Thymus (tissue), 11 donors: ENCODE results near the gene KRTAP5-1. TPM values are rescaled to one million over a fixed set of nuclear protein-coding genes. Genes with fewer than 3 reads are reported as not detected.

ENCODE experiments used
- DNase-seq, 9 donors: peaks; one replicate each; pipeline ENCODE4 v3.0.0-alpha.2; 2013; ENCODE audit warnings: low spot score in 9 of 9, low read depth in 6 of 9, missing footprints in 1 of 9
- H3K27ac ChIP-seq, 2 donors: one replicate each; pipeline ENCODE4 v1.5.1; 2013; ENCODE audit warnings: control low read depth in 1 of 2, low read depth in 1 of 2, low read length in 1 of 2, mild to moderate bottlenecking in 1 of 2, moderate library complexity in 1 of 2
- H3K27me3 ChIP-seq, 2 donors: one replicate each; pipeline ENCODE4 v1.5.1; 2013; ENCODE audit warnings: low read length in 1 of 2; ENCODE audit not compliant: control insufficient read depth in 2 of 2, insufficient read depth in 1 of 2
- H3K36me3 ChIP-seq, 2 donors: one replicate each; pipeline ENCODE4 v1.5.1; 2013; ENCODE audit warnings: low read length in 1 of 2, mild to moderate bottlenecking in 1 of 2, moderate library complexity in 1 of 2; ENCODE audit not compliant: control insufficient read depth in 2 of 2, insufficient read depth in 2 of 2
- H3K4me1 ChIP-seq, 2 donors: one replicate each; pipeline ENCODE4 v1.5.1; 2013; ENCODE audit warnings: low read length in 2 of 2; ENCODE audit not compliant: control insufficient read depth in 2 of 2, insufficient read depth in 2 of 2
- H3K4me3 ChIP-seq, 2 donors: one replicate each; pipeline ENCODE4 v1.5.1; 2013; ENCODE audit warnings: low read length in 2 of 2, control low read depth in 1 of 2, mild to moderate bottlenecking in 1 of 2
- H3K9me3 ChIP-seq, 2 donors: one replicate each; pipeline ENCODE4 v1.5.1; 2013; ENCODE audit warnings: low read length in 1 of 2, mild to moderate bottlenecking in 1 of 2; ENCODE audit not compliant: control insufficient read depth in 2 of 2, insufficient read depth in 1 of 2
- WGBS: extraction: QIAGEN DNeasy Blood & Tissue Kit; methylation state at CpG from one replicate; pipeline ENCODE4 v1.1.7; 2013; 5-methylcytosine and 5-hydroxymethylcytosine counted together
- polyA plus RNA-seq: library from polyadenylated mRNA; stranded (reverse); fragments of 200-250 nt; gene quantifications from one replicate; pipeline ENCODE4 v1.2.3, GENCODE V29; 2013
- total RNA-seq: library from RNA; stranded (reverse); fragments of 120-200 nt; gene quantifications from one replicate; pipeline ENCODE4 v1.2.4, GENCODE V29; 2013
- donor health status: healthy.

Gene KRTAP5-1
- total and polyA plus RNA-seq, 2 donors, result not detected

GRCh38 chr11:1560002-1560648, 25.0 kb downstream of the KRTAP5-1 start:
- peaks cover 35 to 78% of the 10 kb centered on the region in 2 donors for H3K27me3 ChIP-seq
- no peak for DNase-seq
- H3K4me1 ChIP-seq, result no peaks in the 10 kb centered on the region
- 86% methylated on average over 15 of the region's 15 CpGs for WGBS
- no peaks in the 10 kb centered on the region for H3K9me3 ChIP-seq
- H3K36me3 ChIP-seq, result no peaks in the 10 kb centered on the region
- H3K27ac ChIP-seq, result no peak overlapping the region
- no peak overlapping the region for H3K4me3 ChIP-seq

GRCh38 chr11:1559111-1559951, 25.8 kb downstream of the KRTAP5-1 start:
- Histone ChIP-seq H3K4me1 (no peaks in the 10 kb centered on the region), H3K27me3 (peaks cover 38 to 78% of the 10 kb centered on the region in 2 donors), H3K9me3 (no peaks in the 10 kb centered on the region), H3K36me3 (no peaks in the 10 kb centered on the region), H3K27ac (no peak overlapping the region), H3K4me3 (no peak overlapping the region)
- no peak for DNase-seq
- 66% methylated on average over 29 of the region's 29 CpGs for WGBS

GRCh38 chr11:1558775-1559110, 26.3 kb downstream of the KRTAP5-1 start:
- Histone ChIP-seq H3K4me3 (no peak overlapping the region), H3K27me3 (peaks cover 38 to 78% of the 10 kb centered on the region in 2 donors), H3K4me1 (no peaks in the 10 kb centered on the region), H3K27ac (no peak overlapping the region), H3K36me3 (no peaks in the 10 kb centered on the region), H3K9me3 (no peaks in the 10 kb centered on the region)
- 77% methylated on average over 12 of the region's 12 CpGs for WGBS
- DNase-seq, result no peak

- H3K27me3 ChIP-seq, result peaks cover 38 to 80% of the 10 kb centered on the region in 2 donors
- no peaks in the 10 kb centered on the region for H3K9me3 ChIP-seq
- H3K27ac ChIP-seq, result no peak overlapping the region
- no peaks in the 10 kb centered on the region for H3K36me3 ChIP-seq
- H3K4me3 ChIP-seq, result no peak overlapping the region
- WGBS, result 70% methylated on average over 29 of the region's 29 CpGs
- DNase-seq, result no peak
- no peaks in the 10 kb centered on the region for H3K4me1 ChIP-seq
These were observed 26.9 kb downstream of the KRTAP5-1 start for GRCh38 chr11:1557904-1558774.

GRCh38 chr11:1557051-1557884, 27.8 kb downstream of the KRTAP5-1 start:
- Histone ChIP-seq H3K27ac (no peak overlapping the region), H3K36me3 (no peaks in the 10 kb centered on the region), H3K4me3 (no peak overlapping the region), H3K9me3 (peaks cover 0 to 1% of the 10 kb centered on the region in 2 donors), H3K27me3 (peaks cover 38 to 82% of the 10 kb centered on the region in 2 donors), H3K4me1 (no peaks in the 10 kb centered on the region)
- 70% methylated on average over 74 of the region's 74 CpGs for WGBS
- DNase-seq, result no peak

- Histone ChIP-seq H3K9me3 (peaks cover 0 to 1% of the 10 kb centered on the region in 2 donors), H3K4me3 (no peak overlapping the region), H3K27me3 (peaks cover 37 to 78% of the 10 kb centered on the region in 2 donors), H3K4me1 (no peaks in the 10 kb centered on the region), H3K27ac (no peak overlapping the region), H3K36me3 (no peaks in the 10 kb centered on the region)
- no peak for DNase-seq
- WGBS, result 24% methylated on average over 63 of the region's 63 CpGs
These were observed 28.7 kb downstream of the KRTAP5-1 start for GRCh38 chr11:1556278-1556902.

- H3K9me3 ChIP-seq, result peaks cover 0 to 1% of the 10 kb centered on the region in 2 donors
- no peak overlapping the region for H3K4me3 ChIP-seq
- 49% methylated on average over 9 of the region's 9 CpGs for WGBS
- H3K36me3 ChIP-seq, result no peaks in the 10 kb centered on the region
- no peak overlapping the region for H3K27ac ChIP-seq
- H3K27me3 ChIP-seq, result peaks cover 36 to 74% of the 10 kb centered on the region in 2 donors
- H3K4me1 ChIP-seq, result no peaks in the 10 kb centered on the region
- DNase-seq, result no peak
These were observed 29.4 kb downstream of the KRTAP5-1 start for GRCh38 chr11:1555713-1556153.
